Uterus (tissue), 4 donors: ENCODE measurements around the gene CARNS1. TPM values are rescaled to one million over a fixed set of nuclear protein-coding genes. Genes with fewer than 3 reads are reported as not detected.

ENCODE experiments used
- DNase-seq, 2 donors: peaks; one replicate each; pipeline ENCODE4 v3.0.0-alpha.2; 2019 to 2020
- H3K27ac ChIP-seq, 2 donors: fragments of 200-600 bp; sonication (generic); 1 replicate in 1 of 2; 2 replicates in 1 of 2; pipeline ENCODE4 v1.5.1; 2016 to 2018
- H3K27me3 ChIP-seq, 2 donors: fragments of 200-600 bp; sonication (generic); one replicate each; pipeline ENCODE4 v1.5.1; 2018 to 2019; ENCODE audit warnings: control low read depth in 1 of 2
- H3K36me3 ChIP-seq, 2 donors: fragments of 200-600 bp; sonication (generic); one replicate each; pipeline ENCODE4 v1.5.1; 2019; ENCODE audit warnings: control low read depth in 1 of 2
- H3K4me1 ChIP-seq, 2 donors: fragments of 200-600 bp; sonication (generic); one replicate each; pipeline ENCODE4 v1.5.1; 2018 to 2019; ENCODE audit warnings: control low read depth in 1 of 2
- H3K4me3 ChIP-seq, 2 donors: fragments of 200-600 bp; sonication (generic); 1 replicate in 1 of 2; 2 replicates in 1 of 2; pipeline ENCODE4 v1.5.1; 2018 to 2019; ENCODE audit warnings: mild to moderate bottlenecking in 1 of 2
- H3K9me3 ChIP-seq, 2 donors: fragments of 200-600 bp; sonication (generic); one replicate each; pipeline ENCODE4 v1.5.1; 2019; ENCODE audit warnings: control low read depth in 1 of 2
- CTCF ChIP-seq, 4 experiments: fragments of 200-600 bp in 2 of 4; fragments of 450-650 bp in 2 of 4; sonication (generic) in 2 of 4; IDR thresholded peaks; one replicate each; pipeline ENCODE4 v1.5.1; 2016 to 2019; ENCODE audit warnings: antibody characterized with exemption in 4 of 4, mild to moderate bottlenecking in 2 of 4, moderate library complexity in 1 of 4
- POLR2A ChIP-seq, 2 donors: fragments of 450-650 bp; IDR thresholded peaks; one replicate each; pipeline ENCODE4 v1.6.1; 2016; ENCODE audit warnings: antibody characterized with exemption in 2 of 2, mild to moderate bottlenecking in 1 of 2, moderate library complexity in 1 of 2
- intact Hi-C: fragments of 100-400 bp; cut with DNase I; formaldehyde crosslinking; loops from one replicate; pipeline ENCODE4 v1.15.1; 2023; ENCODE audit warnings: low total_unique reads
- total RNA-seq, 4 donors: library from RNA; depleted of rRNA in 3 of 4; stranded (reverse); fragments of >200 nt in 3 of 4; gene quantifications; one replicate each; pipeline versions ENCODE4 v1.1.0 to v1.2.4, GENCODE V29; 2014 to 2023
- donor health status: DM: yes; HTN: yes; CAD: no.

CARNS1 gene
- total RNA-seq, 4 donors from 2014 or later, result 0.76 to 3.3 TPM; not detected in 2

GRCh38 chr11:67413266-67413849 lies 2.1 kb upstream of the CARNS1 start:
- Histone ChIP-seq H3K4me3 (no peak overlapping the region), H3K36me3 (no peaks in the 10 kb centered on the region), H3K27me3 (peaks cover 0 to 20% of the 10 kb centered on the region in 2 donors), H3K9me3 (no peaks in the 10 kb centered on the region), H3K4me1 (peaks cover 0 to 6% of the 10 kb centered on the region in 2 donors), H3K27ac (no peak overlapping the region)
- no peak for DNase-seq
- no peak for TF ChIP-seq POLR2A (IDR thresholded peaks at IDR 0.05)
- no peak for TF ChIP-seq CTCF (IDR thresholded peaks at IDR 0.05)
- intact Hi-C loops, result no loop called here

- intact Hi-C loops, result no loop called here
- no peak overlapping the region for H3K27ac ChIP-seq
- peaks cover 0 to 14% of the 10 kb centered on the region in 2 donors for H3K4me1 ChIP-seq
- no peaks in the 10 kb centered on the region for H3K27me3 ChIP-seq
- TF ChIP-seq CTCF (IDR thresholded peaks at IDR 0.05), result no peak
- no peak for TF ChIP-seq POLR2A (IDR thresholded peaks at IDR 0.05)
- DNase-seq, result no peak
- H3K9me3 ChIP-seq, result no peaks in the 10 kb centered on the region
- no peaks in the 10 kb centered on the region for H3K36me3 ChIP-seq
- no peak overlapping the region for H3K4me3 ChIP-seq
Measured at GRCh38 chr11:67416416-67417335, 1.2 kb downstream of the CARNS1 start.

- DNase-seq, result no peak
- TF ChIP-seq CTCF (IDR thresholded peaks at IDR 0.05) (no peak), POLR2A (IDR thresholded peaks at IDR 0.05) (no peak)
- intact Hi-C loops, result no loop called here
- no peaks in the 10 kb centered on the region for H3K36me3 ChIP-seq
- H3K4me3 ChIP-seq, result no peak overlapping the region
- no peaks in the 10 kb centered on the region for H3K27me3 ChIP-seq
- H3K9me3 ChIP-seq, result no peaks in the 10 kb centered on the region
- H3K4me1 ChIP-seq, result peaks cover 0 to 14% of the 10 kb centered on the region in 2 donors
- no peak overlapping the region for H3K27ac ChIP-seq
Measured at GRCh38 chr11:67417425-67417824, 1.9 kb downstream of the CARNS1 start.

GRCh38 chr11:67418476-67419281 lies 3.2 kb downstream of the CARNS1 start:
- Histone ChIP-seq H3K27ac (no peak overlapping the region), H3K9me3 (no peaks in the 10 kb centered on the region), H3K27me3 (no peaks in the 10 kb centered on the region), H3K4me1 (peaks cover 0 to 14% of the 10 kb centered on the region in 2 donors), H3K4me3 (no peak overlapping the region), H3K36me3 (no peaks in the 10 kb centered on the region)
- TF ChIP-seq CTCF (IDR thresholded peaks at IDR 0.05), result no peak
- no peak for TF ChIP-seq POLR2A (IDR thresholded peaks at IDR 0.05)
- DNase-seq, result no peak
- intact Hi-C loops, result no loop called here
